Transverse colon (tissue), 4 donors: ENCODE data around the gene FCN3.

Experiments
- CTCF ChIP-seq, 5 experiments: fragments of 200-600 bp in 3 of 5; fragments of 450-650 bp in 2 of 5; sonication (generic) in 3 of 5; IDR thresholded peaks; 1 replicate in 2 of 5; 2 replicates in 3 of 5; pipeline ENCODE4 v1.5.1; 2016 to 2017; ENCODE audit warnings: antibody characterized with exemption in 5 of 5, inconsistent platforms in 3 of 5, mild to moderate bottlenecking in 2 of 5, moderate library complexity in 1 of 5
- EP300 ChIP-seq: sonication (generic); formaldehyde crosslinking; IDR thresholded peaks from one replicate; pipeline ENCODE4 v1.6.1; 2017; ENCODE audit warnings: antibody characterized with exemption, low read depth
- POLR2A ChIP-seq: fragments of 450-650 bp; IDR thresholded peaks from one replicate; pipeline ENCODE4 v1.6.1; 2016; ENCODE audit warnings: antibody characterized with exemption, mild to moderate bottlenecking, moderate library complexity
- POLR2AphosphoS5 ChIP-seq, 3 donors: sonication (generic); formaldehyde crosslinking; IDR thresholded peaks; one replicate each; pipeline ENCODE4 v1.6.1; 2016; ENCODE audit warnings: antibody characterized with exemption in 3 of 3

GRCh38 chr1:27374362-27375086, at the start of gene FCN3:
- TF ChIP-seq CTCF (IDR thresholded peaks at IDR 0.05) (no peak), POLR2AphosphoS5 (IDR thresholded peaks at IDR 0.05) (no peak), EP300 (no peak), POLR2A (no peak)
